ENCODE measurements around the gene CCDC34.

Gene CCDC34

DNA sequence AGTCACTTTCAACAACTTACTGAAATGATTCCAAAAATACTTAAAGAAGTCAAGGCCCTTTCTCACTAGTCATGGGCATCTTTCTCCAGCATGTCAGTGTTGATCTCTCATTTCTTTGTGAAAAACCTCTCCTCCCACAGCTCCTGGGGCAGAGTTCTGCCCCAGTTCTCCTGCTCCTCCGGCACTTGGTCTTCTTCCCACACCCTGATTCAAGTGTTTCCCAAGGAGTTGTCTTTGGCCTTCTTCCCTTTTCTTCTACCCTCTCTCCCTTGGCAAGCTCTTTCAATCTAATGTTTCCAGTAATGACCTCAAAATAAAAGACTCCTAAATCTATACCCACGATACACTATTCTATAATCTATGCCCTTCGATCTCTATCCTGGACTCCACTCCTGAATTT lies 42.1 kb upstream of the CCDC34 start:
- no peak for DNase-seq
- Histone ChIP-seq H3K14ac (ENCODE audit: low read length in 2 of 2) (no peak overlapping the region), H2BK15ac (ENCODE audit: low read depth, poor library complexity, severe bottlenecking) (no peak overlapping the region), H3K79me1 (replicated peaks; ENCODE audit: low read length, poor library complexity, severe bottlenecking) (peaks cover 31% of the 10 kb centered on the region), H4K8ac (ENCODE audit: low read length) (no peak overlapping the region), H3K4me3 (ENCODE audit: insufficient read depth in 1 of 2, low read depth in 1 of 2, low read length in 2 of 2) (no peak overlapping the region), H3K4ac (ENCODE audit: low read depth in 1 of 2, low read length in 2 of 2) (no peak overlapping the region), H2BK120ac (ENCODE audit: low read depth, low read length) (no peak overlapping the region), H3K36me3 (ENCODE audit: control insufficient read depth in 1 of 2, insufficient read depth in 2 of 2, low read depth in 1 of 2, low read length in 2 of 2) (peaks cover 0 to 3% of the 10 kb centered on the region in 2 experiments), H3K23ac (ENCODE audit: low read length in 2 of 2) (no peak overlapping the region), H2BK5ac (ENCODE audit: low read depth, low read length, poor library complexity, severe bottlenecking) (no peak overlapping the region), H3K27me3 (ENCODE audit: control insufficient read depth in 1 of 2, insufficient read depth in 1 of 2, low read length in 2 of 2) (no peaks in the 10 kb centered on the region), H2AFZ (ENCODE audit: low read depth, low read length) (no peak overlapping the region), H3K9ac (ENCODE audit: low read length) (no peak overlapping the region), H3K9me3 (ENCODE audit: control insufficient read depth, low read length) (no peaks in the 10 kb centered on the region), H3K4me1 (ENCODE audit: control insufficient read depth, insufficient read depth, low read depth, low read length) (no peaks in the 10 kb centered on the region), H2AK5ac (ENCODE audit: low read length, severe bottlenecking) (no peak overlapping the region), H4K91ac (ENCODE audit: low read length) (no peak overlapping the region), H3K4me2 (ENCODE audit: low read length, poor library complexity, severe bottlenecking) (no peak overlapping the region), H3K18ac (ENCODE audit: low read depth in 1 of 2, low read length in 2 of 2) (no peak overlapping the region), H2BK12ac (ENCODE audit: low read length in 2 of 2) (no peak overlapping the region), H3K27ac (ENCODE audit: low read length, poor library complexity, severe bottlenecking) (no peak overlapping the region)
- WGBS, result 98% methylated on average over 3 of the region's 3 CpGs

DNA sequence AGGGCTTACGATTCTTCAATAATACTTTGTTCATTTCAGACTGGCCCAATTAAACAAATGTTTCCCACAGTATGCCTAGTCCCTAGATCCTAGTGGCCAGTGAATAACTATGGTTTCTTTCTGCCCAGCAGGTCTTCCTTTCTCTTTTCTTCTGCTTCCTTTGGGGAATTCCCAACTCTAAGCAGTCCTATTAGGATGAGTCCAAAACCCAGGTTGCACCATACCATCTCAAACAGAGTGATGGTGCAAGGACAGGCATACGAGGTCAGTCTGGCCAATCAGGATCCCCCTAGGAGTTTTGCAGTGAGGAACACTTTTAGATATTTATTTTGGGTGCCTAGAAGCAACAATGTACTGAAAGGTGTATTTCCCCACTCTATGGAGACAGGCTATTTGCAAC lies 41.4 kb upstream of the CCDC34 start:
- DNase-seq, result no peak
- H2AFZ ChIP-seq (ENCODE audit: low read depth, low read length), result no peak overlapping the region

DNA sequence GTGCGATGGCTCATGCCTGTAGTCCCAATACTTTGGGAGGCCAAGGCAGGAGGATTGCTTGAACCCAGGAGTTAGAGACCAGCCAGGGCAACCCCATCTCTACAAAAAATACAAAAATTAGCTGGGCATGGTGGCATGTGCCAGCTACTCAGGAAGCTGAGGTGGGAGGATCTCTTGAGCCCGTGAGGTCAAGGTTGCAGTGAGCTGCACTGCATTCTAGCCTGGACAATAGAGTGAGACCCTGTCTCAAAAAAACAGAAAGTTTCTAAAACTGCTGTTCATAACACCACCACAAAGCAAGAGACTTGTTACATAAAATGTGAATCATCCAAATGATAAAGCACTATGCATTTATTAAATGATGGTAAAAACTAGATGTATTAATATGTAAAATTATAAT lies 40.2 kb upstream of the CCDC34 start:
- Histone ChIP-seq H3K4me1 (ENCODE audit: control insufficient read depth, insufficient read depth, low read depth, low read length) (no peaks in the 10 kb centered on the region), H4K91ac (ENCODE audit: low read length) (no peak overlapping the region), H2BK12ac (ENCODE audit: low read length in 2 of 2) (no peak overlapping the region), H3K79me1 (replicated peaks; ENCODE audit: low read length, poor library complexity, severe bottlenecking) (peaks cover 24% of the 10 kb centered on the region), H2BK15ac (ENCODE audit: low read depth, poor library complexity, severe bottlenecking) (no peak overlapping the region), H3K4ac (ENCODE audit: low read depth in 1 of 2, low read length in 2 of 2) (no peak overlapping the region), H3K23ac (ENCODE audit: low read length in 2 of 2) (no peak overlapping the region), H3K9ac (ENCODE audit: low read length) (no peak overlapping the region), H4K8ac (ENCODE audit: low read length) (no peak overlapping the region), H3K27ac (ENCODE audit: low read length, poor library complexity, severe bottlenecking) (no peak overlapping the region), H3K27me3 (ENCODE audit: control insufficient read depth in 1 of 2, insufficient read depth in 1 of 2, low read length in 2 of 2) (no peaks in the 10 kb centered on the region), H3K14ac (ENCODE audit: low read length in 2 of 2) (no peak overlapping the region), H3K18ac (ENCODE audit: low read depth in 1 of 2, low read length in 2 of 2) (no peak overlapping the region), H3K4me3 (ENCODE audit: insufficient read depth in 1 of 2, low read depth in 1 of 2, low read length in 2 of 2) (no peak overlapping the region), H3K36me3 (ENCODE audit: control insufficient read depth in 1 of 2, insufficient read depth in 2 of 2, low read depth in 1 of 2, low read length in 2 of 2) (peaks cover 0 to 10% of the 10 kb centered on the region in 2 experiments), H3K4me2 (ENCODE audit: low read length, poor library complexity, severe bottlenecking) (no peak overlapping the region), H2AK5ac (ENCODE audit: low read length, severe bottlenecking) (no peak overlapping the region), H2AFZ (ENCODE audit: low read depth, low read length) (no peak overlapping the region), H2BK5ac (ENCODE audit: low read depth, low read length, poor library complexity, severe bottlenecking) (no peak overlapping the region), H3K9me3 (ENCODE audit: control insufficient read depth, low read length) (no peaks in the 10 kb centered on the region), H2BK120ac (ENCODE audit: low read depth, low read length) (no peak overlapping the region)
- DNase-seq, result no peak
- WGBS, result 96% methylated on average over 2 of the region's 2 CpGs

More for the DNA sequence above, 41.4 kb upstream of the CCDC34 start:
- Histone ChIP-seq H3K23ac (ENCODE audit: low read length in 2 of 2) (no peak overlapping the region), H2BK12ac (ENCODE audit: low read length in 2 of 2) (no peak overlapping the region), H3K9me3 (ENCODE audit: control insufficient read depth, low read length) (no peaks in the 10 kb centered on the region), H3K36me3 (ENCODE audit: control insufficient read depth in 1 of 2, insufficient read depth in 2 of 2, low read depth in 1 of 2, low read length in 2 of 2) (peaks cover 0 to 3% of the 10 kb centered on the region in 2 experiments), H2BK5ac (ENCODE audit: low read depth, low read length, poor library complexity, severe bottlenecking) (no peak overlapping the region), H3K4me1 (ENCODE audit: control insufficient read depth, insufficient read depth, low read depth, low read length) (no peaks in the 10 kb centered on the region), H3K9ac (ENCODE audit: low read length) (no peak overlapping the region), H4K8ac (ENCODE audit: low read length) (no peak overlapping the region), H3K79me1 (replicated peaks; ENCODE audit: low read length, poor library complexity, severe bottlenecking) (peaks cover 25% of the 10 kb centered on the region), H3K27ac (ENCODE audit: low read length, poor library complexity, severe bottlenecking) (no peak overlapping the region), H3K4me2 (ENCODE audit: low read length, poor library complexity, severe bottlenecking) (no peak overlapping the region), H3K14ac (ENCODE audit: low read length in 2 of 2) (no peak overlapping the region), H3K4me3 (ENCODE audit: insufficient read depth in 1 of 2, low read depth in 1 of 2, low read length in 2 of 2) (no peak overlapping the region), H2BK15ac (ENCODE audit: low read depth, poor library complexity, severe bottlenecking) (no peak overlapping the region), H2BK120ac (ENCODE audit: low read depth, low read length) (no peak overlapping the region), H4K91ac (ENCODE audit: low read length) (no peak overlapping the region), H3K27me3 (ENCODE audit: control insufficient read depth in 1 of 2, insufficient read depth in 1 of 2, low read length in 2 of 2) (no peaks in the 10 kb centered on the region), H3K4ac (ENCODE audit: low read depth in 1 of 2, low read length in 2 of 2) (no peak overlapping the region), H3K18ac (ENCODE audit: low read depth in 1 of 2, low read length in 2 of 2) (no peak overlapping the region), H2AK5ac (ENCODE audit: low read length, severe bottlenecking) (no peak overlapping the region)
- WGBS, result 92% methylated on average over 2 of the region's 2 CpGs

DNA sequence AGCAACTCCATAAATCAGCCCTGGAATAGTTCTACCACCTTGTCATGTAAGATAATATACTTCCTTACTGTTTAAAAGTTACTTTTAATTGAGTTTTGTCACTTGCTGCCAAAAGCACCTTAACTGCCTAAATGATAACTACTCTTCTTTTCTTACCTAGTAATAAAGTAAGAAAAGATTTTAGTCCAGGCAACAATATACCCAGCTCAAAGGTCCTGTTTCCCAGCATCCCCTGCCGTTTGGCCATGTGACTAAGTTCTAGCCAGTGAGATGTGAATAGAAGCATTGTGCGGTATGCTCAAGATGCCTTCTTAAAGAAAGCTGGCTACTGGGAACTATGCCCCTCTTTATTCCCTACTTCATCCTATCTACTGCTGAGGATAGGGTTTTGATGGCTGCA lies 39.4 kb upstream of the CCDC34 start:
- Histone ChIP-seq H3K27ac (ENCODE audit: low read length, poor library complexity, severe bottlenecking) (no peak overlapping the region), H3K4me3 (ENCODE audit: insufficient read depth in 1 of 2, low read depth in 1 of 2, low read length in 2 of 2) (no peak overlapping the region), H3K9me3 (ENCODE audit: control insufficient read depth, low read length) (no peaks in the 10 kb centered on the region), H3K14ac (ENCODE audit: low read length in 2 of 2) (no peak overlapping the region), H2BK12ac (ENCODE audit: low read length in 2 of 2) (no peak overlapping the region), H3K9ac (ENCODE audit: low read length) (no peak overlapping the region), H3K4me1 (ENCODE audit: control insufficient read depth, insufficient read depth, low read depth, low read length) (no peaks in the 10 kb centered on the region), H3K18ac (ENCODE audit: low read depth in 1 of 2, low read length in 2 of 2) (no peak overlapping the region), H2AFZ (ENCODE audit: low read depth, low read length) (no peak overlapping the region), H2BK120ac (ENCODE audit: low read depth, low read length) (no peak overlapping the region), H2BK15ac (ENCODE audit: low read depth, poor library complexity, severe bottlenecking) (no peak overlapping the region), H3K27me3 (ENCODE audit: control insufficient read depth in 1 of 2, insufficient read depth in 1 of 2, low read length in 2 of 2) (no peaks in the 10 kb centered on the region), H3K4ac (ENCODE audit: low read depth in 1 of 2, low read length in 2 of 2) (no peak overlapping the region), H3K36me3 (ENCODE audit: control insufficient read depth in 1 of 2, insufficient read depth in 2 of 2, low read depth in 1 of 2, low read length in 2 of 2) (peaks cover 0 to 10% of the 10 kb centered on the region in 2 experiments), H4K8ac (ENCODE audit: low read length) (no peak overlapping the region), H3K79me1 (replicated peaks; ENCODE audit: low read length, poor library complexity, severe bottlenecking) (peaks cover 24% of the 10 kb centered on the region), H2AK5ac (ENCODE audit: low read length, severe bottlenecking) (no peak overlapping the region), H3K4me2 (ENCODE audit: low read length, poor library complexity, severe bottlenecking) (no peak overlapping the region), H3K23ac (ENCODE audit: low read length in 2 of 2) (no peak overlapping the region), H2BK5ac (ENCODE audit: low read depth, low read length, poor library complexity, severe bottlenecking) (no peak overlapping the region), H4K91ac (ENCODE audit: low read length) (no peak overlapping the region)
- 100% methylated on average over 2 of the region's 2 CpGs for WGBS
- DNase-seq, result no peak
